HG03439 (cell line): ENCODE data around the gene POLR1D.

Experiments used
- ATAC-seq: cut with Tn5 transposase; IDR thresholded peaks from one replicate; pipeline ENCODE4 v1.9.1; 2021; ENCODE audit warnings: mild to moderate bottlenecking, moderate library complexity; ENCODE audit not compliant: unreplicated experiment

Gene POLR1D

DNA sequence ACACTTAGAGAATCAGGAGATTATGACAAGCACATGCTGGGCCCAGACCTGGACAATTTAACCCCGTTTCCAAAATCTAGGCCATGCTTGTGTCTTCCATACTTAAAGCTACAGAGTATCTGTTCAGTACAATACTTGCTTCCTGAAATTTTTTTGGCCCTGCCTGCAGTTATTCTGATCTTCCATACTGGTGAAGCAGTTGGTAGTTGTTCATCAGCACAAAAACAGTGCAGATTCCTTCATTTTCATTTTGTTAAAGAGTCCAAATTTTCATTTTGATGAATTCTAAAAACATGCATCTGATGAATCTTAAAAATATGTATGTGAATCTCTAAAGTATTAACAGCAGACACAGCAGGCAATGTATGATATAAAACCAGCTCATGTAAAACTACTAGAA is 49.2 kb downstream of the POLR1D start:
- ATAC-seq, result no peak

DNA sequence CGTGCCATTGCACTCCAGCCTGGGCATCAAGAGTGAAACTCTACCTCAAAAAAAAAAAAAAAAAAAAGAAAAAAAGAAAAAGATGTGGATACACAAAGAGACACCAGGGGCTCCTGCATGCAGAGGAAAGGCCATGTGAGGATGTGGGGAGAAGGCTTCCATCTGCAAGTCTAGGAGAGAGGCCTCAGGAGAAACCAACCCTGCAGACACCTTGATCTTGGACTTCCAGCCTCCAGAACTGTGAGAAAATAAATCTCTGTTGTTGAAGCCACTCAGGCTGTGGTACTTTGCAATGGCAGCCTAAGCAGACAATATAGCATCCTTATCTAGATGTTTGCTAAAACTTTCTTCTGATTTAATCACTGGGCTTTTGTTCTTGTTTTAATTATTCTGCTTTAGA is 50.3 kb downstream of the POLR1D start:
- ATAC-seq, result no peak
